ENCODE measurements around the gene LIN28A. TPM values are rescaled to one million over a fixed set of nuclear protein-coding genes. Genes with fewer than 3 reads are reported as not detected.
"Not testable (repeated sequence)": the region's sequence is repeated elsewhere in the genome, so short reads cannot be mapped to it uniquely, and the experiment has no call there.

Gene LIN28A
- total RNA-seq, 1 experiment from 2014 or later = not detected

GRCh38 chr1:26385063-26385462 lies 25.6 kb upstream of the LIN28A start:
- not testable (repeated sequence) for DNase-seq (ENCODE audit: extremely low read depth, low read depth)

GRCh38 chr1:26387447-26387846 lies 23.2 kb upstream of the LIN28A start:
- no peak for DNase-seq (ENCODE audit: extremely low read depth, low read depth)

- DNase-seq (ENCODE audit: extremely low read depth, low read depth) = no peak
Observed at GRCh38 chr1:26388791-26389445, 21.7 kb upstream of the LIN28A start.

GRCh38 chr1:26389604-26390247 lies 20.9 kb upstream of the LIN28A start:
- no peak for DNase-seq (ENCODE audit: extremely low read depth, low read depth)

- DNase-seq (ENCODE audit: extremely low read depth, low read depth) = peak; percentile 29
Observed at GRCh38 chr1:26391450-26391849, 19.2 kb upstream of the LIN28A start.

GRCh38 chr1:26395754-26396153 lies 14.9 kb upstream of the LIN28A start:
- no peak for DNase-seq (ENCODE audit: extremely low read depth, low read depth)

- DNase-seq (ENCODE audit: extremely low read depth, low read depth) = no peak
Observed at GRCh38 chr1:26399034-26399433, 11.6 kb upstream of the LIN28A start.

GRCh38 chr1:26401891-26402290 lies 8.7 kb upstream of the LIN28A start:
- no peak for DNase-seq (ENCODE audit: extremely low read depth, low read depth)

- DNase-seq (ENCODE audit: extremely low read depth, low read depth) = no peak
Observed at GRCh38 chr1:26403656-26404055, 7.0 kb upstream of the LIN28A start.

- no peak for DNase-seq (ENCODE audit: extremely low read depth, low read depth)
Observed at GRCh38 chr1:26404641-26405040, 6.0 kb upstream of the LIN28A start.

- no peak for DNase-seq (ENCODE audit: extremely low read depth, low read depth)
Observed at GRCh38 chr1:26405281-26405915, 5.2 kb upstream of the LIN28A start.

GRCh38 chr1:26408604-26409003 lies 2.0 kb upstream of the LIN28A start:
- DNase-seq (ENCODE audit: extremely low read depth, low read depth) = peak; percentile 48

- DNase-seq (ENCODE audit: extremely low read depth, low read depth) = no peak
Observed at GRCh38 chr1:26409191-26409807, 1.3 kb upstream of the LIN28A start.

- DNase-seq (ENCODE audit: extremely low read depth, low read depth) = no peak
Observed at GRCh38 chr1:26411624-26412074, 1.0 kb downstream of the LIN28A start.

GRCh38 chr1:26412180-26412840 lies 1.7 kb downstream of the LIN28A start:
- DNase-seq (ENCODE audit: extremely low read depth, low read depth) = no peak

GRCh38 chr1:26413031-26413430 lies 2.4 kb downstream of the LIN28A start:
- DNase-seq (ENCODE audit: extremely low read depth, low read depth) = no peak

- DNase-seq (ENCODE audit: extremely low read depth, low read depth) = peak; percentile 50
Observed at GRCh38 chr1:26417111-26417759, 6.6 kb downstream of the LIN28A start.

GRCh38 chr1:26418865-26419349 lies 8.3 kb downstream of the LIN28A start:
- no peak for DNase-seq (ENCODE audit: extremely low read depth, low read depth)

GRCh38 chr1:26419494-26419893 lies 8.9 kb downstream of the LIN28A start:
- no peak for DNase-seq (ENCODE audit: extremely low read depth, low read depth)

GRCh38 chr1:26429721-26430120 lies 19.1 kb downstream of the LIN28A start:
- no peak for DNase-seq (ENCODE audit: extremely low read depth, low read depth)
